PC-9 (cell line): Measurements from ENCODE around the gene CAMKMT. TPM values are rescaled to one million over a fixed set of nuclear protein-coding genes. Genes with fewer than 3 reads are reported as not detected.

Source experiments
- BruUV-seq: library from RNA; stranded (reverse); fragments of 400-500 nt; replicated peaks from 2 replicates; lab custom pipeline; 2021; lab: Mats Ljungman, UMichigan
- CTCF ChIA-PET: fragments of 300-600 bp; sonication (Branson Sonifier 250); formaldehyde crosslinking; loops from one replicate; lab custom pipeline; 2022; ENCODE audit warnings: antibody characterized with exemption; lab: Charles Lee
- POLR2A ChIA-PET: fragments of 300-600 bp; sonication (Branson Sonifier 250); formaldehyde crosslinking; loops from one replicate; lab custom pipeline; 2022; ENCODE audit warnings: antibody characterized with exemption; ENCODE audit not compliant: unreplicated experiment; lab: Charles Lee
- DNase-seq, 2 experiments: peaks; one replicate each; pipeline versions ENCODE4 v3.0.0 to v3.0.0-alpha.2; 2015 to 2022; ENCODE audit warnings: mixed read lengths in 1 of 2
- H2AFZ ChIP-seq: fragments of 200-600 bp; sonication (generic); 2 replicates; pipeline ENCODE4 v1.8.1; 2017; ENCODE audit warnings: antibody characterized with exemption
- H3F3A ChIP-seq: fragments of 200-600 bp; sonication (generic); 2 replicates; pipeline ENCODE4 v1.8.1; 2017; ENCODE audit warnings: antibody characterized with exemption, mild to moderate bottlenecking, low read depth; ENCODE audit not compliant: insufficient read depth
- H3K27ac ChIP-seq: fragments of 200-600 bp; sonication (generic); 2 replicates; pipeline ENCODE4 v1.6.1; 2016; ENCODE audit warnings: mixed run types
- H3K27me3 ChIP-seq: fragments of 200-600 bp; sonication (generic); 2 replicates; pipeline ENCODE4 v1.6.1; 2016; ENCODE audit warnings: low read depth, mixed run types; ENCODE audit not compliant: insufficient read depth
- H3K36me3 ChIP-seq: fragments of 200-600 bp; sonication (generic); 2 replicates; pipeline ENCODE4 v1.6.1; 2016; ENCODE audit warnings: low read depth, mixed run types
- H3K4me1 ChIP-seq: fragments of 200-600 bp; sonication (generic); replicated peaks from 2 replicates; pipeline ENCODE4 v1.6.1; 2016; ENCODE audit warnings: mixed run types; ENCODE audit not compliant: insufficient read depth
- H3K4me2 ChIP-seq: fragments of 200-600 bp; sonication (generic); 2 replicates; pipeline ENCODE4 v1.6.1; 2017; ENCODE audit warnings: mixed run types
- H3K4me3 ChIP-seq: fragments of 200-600 bp; sonication (generic); 2 replicates; pipeline ENCODE4 v1.6.1; 2016; ENCODE audit warnings: mixed run types
- H3K79me2 ChIP-seq: fragments of 200-600 bp; sonication (generic); 2 replicates; pipeline ENCODE4 v1.6.1; 2017; ENCODE audit warnings: low read depth, mixed run types
- H3K9me2 ChIP-seq: fragments of 200-600 bp; sonication (generic); 2 replicates; pipeline ENCODE4 v1.8.1; 2017; ENCODE audit warnings: mild to moderate bottlenecking; ENCODE audit not compliant: insufficient read depth
- H3K9me3 ChIP-seq: fragments of 200-600 bp; sonication (generic); 2 replicates; pipeline ENCODE4 v1.8.1; 2016; ENCODE audit warnings: low read depth; ENCODE audit not compliant: insufficient read depth
- H4K20me1 ChIP-seq: fragments of 200-600 bp; sonication (generic); 2 replicates; pipeline ENCODE4 v1.8.1; 2017; ENCODE audit not compliant: insufficient read depth
- CTCF ChIP-seq: fragments of 200-600 bp; sonication (generic); conservative IDR thresholded peaks from 2 replicates; pipeline ENCODE4 v1.6.1; 2017; ENCODE audit warnings: mixed run types, antibody characterized with exemption, mild to moderate bottlenecking, moderate library complexity
- EZH2 ChIP-seq: fragments of 200-600 bp; sonication (generic); IDR thresholded peaks from 2 replicates; pipeline ENCODE4 v1.8.0; 2017; ENCODE audit warnings: antibody characterized with exemption, low read depth
- intact Hi-C: fragments of 100-400 bp; cut with micrococcal nuclease; formaldehyde crosslinking; loops from one replicate; pipeline ENCODE4 v1.10.0; 2022; ENCODE audit not compliant: unreplicated experiment
- total RNA-seq: library from RNA; stranded (reverse); gene quantifications from 2 replicates; pipeline ENCODE4 v1.2.3, GENCODE V29; 2021

CAMKMT gene
- total RNA-seq, 1 experiment from 2014 or later, result 17.9 TPM

GRCh38 chr2:44510246-44510645 lies 148.5 kb downstream of the CAMKMT start:
- no peak overlapping the region for H3K4me2 ChIP-seq
- H3F3A ChIP-seq, result no peaks in the 10 kb centered on the region
- H3K36me3 ChIP-seq, result no peaks in the 10 kb centered on the region
- H3K9me2 ChIP-seq, result no peaks in the 10 kb centered on the region; the same call in 1 of the 2 replicates
- H3K4me3 ChIP-seq, result no peak overlapping the region
- intact Hi-C loops, result no loop called here
- no TSS peak for BruUV-seq
- TF ChIP-seq CTCF (no peak), EZH2 (no peak)
- H3K27ac ChIP-seq, result no peak overlapping the region
- ChIA-PET POLR2A (no interaction called here), CTCF (interaction anchor here (0.6 kb wide), 1 partner anchor 350 kb away, joined by 6 read pairs; no protein-coding TSS in a partner anchor)
- no peaks in the 10 kb centered on the region for H4K20me1 ChIP-seq
- DNase-seq, result no peak
- no peaks in the 10 kb centered on the region for H3K27me3 ChIP-seq
- H3K9me3 ChIP-seq, result no peaks in the 10 kb centered on the region
- H3K79me2 ChIP-seq, result no peaks in the 10 kb centered on the region
- no peak overlapping the region for H2AFZ ChIP-seq
- peaks cover 6% of the 10 kb centered on the region for H3K4me1 ChIP-seq

- no peaks in the 10 kb centered on the region; the same call in 1 of the 2 replicates for H3K9me2 ChIP-seq
- H3K36me3 ChIP-seq, result no peaks in the 10 kb centered on the region
- DNase-seq, result peak in 1 of 2 experiments; percentile 68
- peak overlapping the region; percentile 29 for H3K4me2 ChIP-seq
- TF ChIP-seq EZH2 (no peak), CTCF (no peak)
- H3K9me3 ChIP-seq, result no peaks in the 10 kb centered on the region
- H3K4me3 ChIP-seq, result no peak overlapping the region
- H3K27me3 ChIP-seq, result no peaks in the 10 kb centered on the region
- ChIA-PET POLR2A (interaction anchor here (0.6 to 0.7 kb wide), 3 partner anchors 33 to 632 kb away, joined by 5 read pairs; no protein-coding TSS in a partner anchor), CTCF (no interaction called here)
- intact Hi-C loops, result no loop called here
- H4K20me1 ChIP-seq, result no peaks in the 10 kb centered on the region
- H3F3A ChIP-seq, result no peaks in the 10 kb centered on the region
- peaks cover 17% of the 10 kb centered on the region for H3K4me1 ChIP-seq
- H3K27ac ChIP-seq, result no peak overlapping the region
- no peaks in the 10 kb centered on the region for H3K79me2 ChIP-seq
- no peak overlapping the region for H2AFZ ChIP-seq
- BruUV-seq, result no TSS peak
Observed at GRCh38 chr2:44515416-44515815, 153.7 kb downstream of the CAMKMT start.

GRCh38 chr2:44519026-44519425 lies 157.3 kb downstream of the CAMKMT start:
- Histone ChIP-seq H3F3A (0 out of 2 replicates have a peak, but pooled peaks cover 3% of the 10 kb centered on the region), H3K9me3 (peaks cover 16% of the 10 kb centered on the region; the same call in 1 of the 2 replicates), H3K79me2 (no peaks in the 10 kb centered on the region), H4K20me1 (no peaks in the 10 kb centered on the region), H3K4me1 (peaks cover 17% of the 10 kb centered on the region), H3K27me3 (no peaks in the 10 kb centered on the region), H3K9me2 (no peaks in the 10 kb centered on the region), H3K36me3 (peaks cover 3% of the 10 kb centered on the region; the same call in 1 of the 2 replicates), H3K4me3 (no peak overlapping the region), H3K27ac (no peak overlapping the region), H3K4me2 (no peak overlapping the region), H2AFZ (no peak overlapping the region)
- CTCF ChIA-PET, result no interaction called here
- POLR2A ChIA-PET, result no interaction called here
- no peak for DNase-seq
- no TSS peak for BruUV-seq
- intact Hi-C loops, result no loop called here
- no peak for TF ChIP-seq CTCF
- TF ChIP-seq EZH2, result no peak
